HG02884 (cell line): Measurements from ENCODE around the gene SPIN4.
"Not testable (repeated sequence)": the region's sequence is repeated elsewhere in the genome, so short reads cannot be mapped to it uniquely, and the experiment has no call there.

ENCODE experiments used
- ATAC-seq: cut with Tn5 transposase; IDR thresholded peaks from one replicate; pipeline ENCODE4 v1.9.1; 2021; ENCODE audit warnings: mild to moderate bottlenecking, moderate library complexity; ENCODE audit not compliant: unreplicated experiment

The SPIN4 gene

GRCh38 chrX:63350941-63351616 is at the start of gene SPIN4:
Gene SPIN4 (minus strand): TSS chrX:63351332. CDS start chrX:63350819, 513 bp downstream.
- peak; percentile 83 for ATAC-seq

- ATAC-seq: no peak
Observed at GRCh38 chrX:63400340-63400739, 49.2 kb upstream of the SPIN4 start.

GRCh38 chrX:63394872-63395271 is 43.7 kb upstream of the SPIN4 start:
- no peak for ATAC-seq

- not testable (repeated sequence) for ATAC-seq
Observed at GRCh38 chrX:63393094-63393493, 42.0 kb upstream of the SPIN4 start.

GRCh38 chrX:63387411-63387810 is 36.3 kb upstream of the SPIN4 start:
- no peak for ATAC-seq

DNA sequence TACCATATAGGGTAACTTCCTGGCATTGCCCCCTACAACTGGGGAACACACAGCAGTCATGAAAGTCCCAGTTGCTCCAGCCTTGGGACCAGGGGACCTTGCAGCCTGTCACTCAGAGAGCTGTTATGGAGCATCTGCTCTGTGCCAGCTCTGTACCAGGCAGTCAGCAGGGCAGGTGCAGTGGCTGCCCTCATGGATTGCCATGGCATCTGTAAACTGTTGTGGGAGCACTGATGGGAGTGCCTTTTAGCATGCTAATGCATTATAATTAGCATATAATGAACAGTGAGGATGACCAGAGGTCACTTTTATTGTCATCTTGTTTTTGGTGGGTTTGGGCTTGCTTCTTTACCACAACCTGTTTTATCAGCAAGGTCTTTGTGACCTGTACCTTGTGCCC is 33.1 kb upstream of the SPIN4 start:
- not testable (repeated sequence) for ATAC-seq

DNA sequence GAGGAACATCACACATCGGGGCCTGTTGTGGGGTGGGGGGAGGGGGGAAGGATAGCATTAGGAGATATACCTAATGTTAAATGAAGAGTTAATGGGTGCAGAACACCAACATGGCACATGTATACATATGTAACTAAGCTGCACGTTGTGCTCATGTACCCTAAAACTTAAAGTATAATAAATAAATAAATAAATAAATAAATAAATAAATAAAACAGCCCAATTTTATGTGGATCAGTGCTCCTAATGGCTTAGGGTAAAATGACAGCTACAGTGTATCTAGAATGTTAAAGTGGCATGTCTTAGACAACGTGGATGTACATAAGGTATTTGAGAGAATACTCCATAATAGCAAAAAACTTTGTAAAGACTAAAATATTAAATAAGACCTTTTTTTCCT is 21.9 kb upstream of the SPIN4 start:
- not testable (repeated sequence) for ATAC-seq

DNA sequence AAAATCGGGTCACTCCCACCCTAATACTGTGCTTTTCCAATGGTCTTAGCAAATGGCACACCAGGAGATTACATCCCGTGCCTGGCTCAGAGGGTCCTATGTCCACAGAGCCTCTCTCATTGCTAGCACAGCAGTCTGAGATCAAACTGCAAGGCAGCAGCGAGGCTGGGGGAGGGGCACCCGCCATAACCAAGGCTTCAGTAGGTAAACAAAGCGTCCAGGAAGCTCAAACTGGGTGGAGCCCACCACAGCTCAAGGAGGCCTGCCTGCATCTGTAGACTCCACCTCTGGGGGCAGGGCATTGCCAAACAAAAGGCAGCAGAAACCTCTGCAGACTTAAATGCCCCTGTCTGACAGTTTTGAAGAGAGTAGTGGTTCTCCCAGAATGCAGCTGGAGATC is 16.6 kb upstream of the SPIN4 start:
- not testable (repeated sequence) for ATAC-seq

DNA sequence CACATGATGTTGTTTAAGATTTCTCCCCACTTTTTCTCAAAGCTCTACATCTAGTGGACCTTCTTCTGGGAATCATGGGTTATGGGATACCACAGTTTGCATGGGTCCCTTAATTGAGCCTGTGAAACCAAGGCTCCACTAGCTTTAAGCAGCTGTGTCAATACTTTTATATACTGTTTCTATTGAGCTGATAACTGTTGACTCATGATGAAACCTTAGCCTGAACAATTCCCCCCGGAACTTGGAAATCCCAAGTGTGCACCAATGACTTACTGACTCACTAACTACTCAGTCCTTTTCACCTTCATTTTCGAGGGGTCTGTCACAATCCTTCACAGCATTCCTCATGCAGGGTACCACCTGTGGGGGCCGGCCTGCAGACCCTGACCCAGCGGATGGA is 12.7 kb upstream of the SPIN4 start:
- no peak for ATAC-seq

GRCh38 chrX:63361494-63361893 is 10.4 kb upstream of the SPIN4 start:
- no peak for ATAC-seq

DNA sequence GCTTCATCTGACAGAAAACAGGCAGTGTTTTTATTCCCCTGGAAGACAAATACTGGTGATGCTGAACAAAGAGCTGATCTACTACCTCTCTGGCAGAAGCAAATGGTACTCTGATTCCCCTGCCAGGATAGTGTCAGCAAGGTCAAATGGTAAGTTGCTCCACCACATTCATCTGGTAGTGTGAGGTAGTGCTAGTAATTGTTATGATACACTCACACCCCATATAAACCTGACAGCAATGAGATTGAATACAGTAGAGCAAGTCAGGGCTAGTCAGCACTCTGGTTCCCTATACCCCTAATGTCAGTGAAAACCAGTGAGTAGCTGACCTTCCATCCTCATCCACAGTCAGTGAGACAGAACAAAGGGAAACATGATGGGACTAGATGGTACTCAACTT is 3.4 kb upstream of the SPIN4 start:
- ATAC-seq: no peak

GRCh38 chrX:63350465-63350877 is 661 bp downstream of the SPIN4 start:
- ATAC-seq: peak; percentile 31

DNA sequence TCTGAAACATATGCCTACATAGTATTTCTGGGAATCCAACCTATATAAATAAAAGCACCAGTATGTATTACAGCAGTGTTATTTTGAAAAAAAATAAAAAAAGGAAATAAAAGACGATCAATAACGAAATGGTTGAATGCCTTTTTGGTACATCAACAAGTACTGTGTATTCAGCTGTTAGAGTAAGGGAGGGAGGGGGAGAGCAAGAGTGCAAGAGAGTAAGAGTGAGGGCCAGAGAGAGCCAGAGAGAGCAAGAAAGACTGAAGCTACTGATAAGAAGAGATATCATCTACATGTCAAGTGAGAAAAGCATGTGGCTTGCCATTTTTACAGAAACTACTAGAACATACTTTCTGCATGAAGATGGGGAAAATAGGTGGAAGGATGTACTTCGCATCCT is 1.8 kb downstream of the SPIN4 start:
- ATAC-seq: no peak

DNA sequence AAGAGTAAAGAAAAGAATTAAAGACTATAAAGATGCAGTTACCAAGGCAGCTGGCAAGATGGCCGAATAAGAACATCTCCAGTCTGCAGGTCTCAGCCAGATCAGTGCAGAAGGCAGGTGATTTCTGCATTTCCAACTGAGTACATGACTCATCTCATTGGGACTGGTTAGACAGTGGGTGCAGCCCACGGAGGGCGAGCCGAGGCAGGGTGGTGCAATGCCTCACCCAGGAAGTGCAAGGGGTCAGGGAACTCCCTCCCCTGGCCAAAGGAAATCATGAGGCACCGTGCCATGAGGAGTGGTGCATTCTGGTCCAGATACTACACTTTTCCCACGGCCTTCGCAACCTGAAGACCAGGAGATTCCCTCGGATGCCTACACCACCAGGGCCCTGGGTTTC is 20.5 kb downstream of the SPIN4 start:
- no peak for ATAC-seq

- no peak for ATAC-seq
Observed at GRCh38 chrX:63327788-63328187, 23.3 kb downstream of the SPIN4 start.

DNA sequence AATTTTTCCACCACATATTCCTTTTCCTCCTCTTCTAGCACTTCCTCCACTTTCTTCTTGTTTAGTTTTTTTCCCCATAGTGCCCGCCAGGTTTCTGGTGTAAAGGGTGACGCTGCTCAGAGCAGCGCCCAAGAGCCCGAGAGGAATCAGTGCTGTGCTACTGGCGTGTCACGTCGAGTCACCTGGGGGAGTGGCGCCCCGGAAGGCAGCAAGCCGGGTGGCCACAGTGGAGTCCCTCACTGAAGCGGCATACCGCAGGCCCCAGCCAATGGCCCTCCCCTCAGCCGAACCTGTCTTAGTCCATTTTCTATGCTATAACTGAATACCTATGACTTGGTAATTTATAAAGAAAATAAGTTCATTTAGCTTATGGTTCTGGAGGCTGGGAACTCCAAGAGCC is 51.5 kb downstream of the SPIN4 start:
- no peak for ATAC-seq
